HG02763 (cell line): ENCODE measurements around the gene SCN5A.

Experiments used
- ATAC-seq: cut with Tn5 transposase; IDR thresholded peaks from one replicate; pipeline ENCODE4 v1.9.1; 2021; ENCODE audit warnings: mild to moderate bottlenecking, moderate library complexity; ENCODE audit not compliant: unreplicated experiment

Gene SCN5A

GRCh38 chr3:38548154-38548931, 101.1 kb downstream of the SCN5A start:
- no peak for ATAC-seq

- ATAC-seq = no peak
Observed at GRCh38 chr3:38545983-38546382, 103.5 kb downstream of the SCN5A start.

GRCh38 chr3:38545550-38545949, 103.9 kb downstream of the SCN5A start:
- ATAC-seq = no peak

GRCh38 chr3:38544926-38545325, 104.6 kb downstream of the SCN5A start:
- ATAC-seq = no peak

- no peak for ATAC-seq
Observed at GRCh38 chr3:38543586-38543985, 105.9 kb downstream of the SCN5A start.

GRCh38 chr3:38542401-38543298, 106.8 kb downstream of the SCN5A start:
- no peak for ATAC-seq

- no peak for ATAC-seq
Observed at GRCh38 chr3:38541806-38542205, 107.7 kb downstream of the SCN5A start.

GRCh38 chr3:38538773-38539353, 110.6 kb downstream of the SCN5A start:
- no peak for ATAC-seq

- ATAC-seq = no peak
Observed at GRCh38 chr3:38536671-38537070, 112.8 kb downstream of the SCN5A start.

GRCh38 chr3:38534604-38535003, 114.9 kb downstream of the SCN5A start:
- no peak for ATAC-seq

GRCh38 chr3:38534180-38534579, 115.3 kb downstream of the SCN5A start:
- ATAC-seq = no peak

GRCh38 chr3:38533285-38533976, 116.1 kb downstream of the SCN5A start:
- ATAC-seq = no peak

GRCh38 chr3:38532529-38532928, 117.0 kb downstream of the SCN5A start:
- ATAC-seq = no peak

- ATAC-seq = no peak
Observed at GRCh38 chr3:38528457-38528856, 121.0 kb downstream of the SCN5A start.

GRCh38 chr3:38526792-38527191, 122.7 kb downstream of the SCN5A start:
- no peak for ATAC-seq

GRCh38 chr3:38524141-38524739, 125.2 kb downstream of the SCN5A start:
- ATAC-seq = no peak

- no peak for ATAC-seq
Observed at GRCh38 chr3:38522002-38522401, 127.5 kb downstream of the SCN5A start.

- ATAC-seq = no peak
Observed at GRCh38 chr3:38521391-38521987, 128.0 kb downstream of the SCN5A start.

GRCh38 chr3:38519651-38520050, 129.8 kb downstream of the SCN5A start:
- ATAC-seq = no peak

GRCh38 chr3:38519000-38519399, 130.5 kb downstream of the SCN5A start:
- ATAC-seq = no peak
